Measurements from ENCODE around the gene PDIA2. TPM values are rescaled to one million over a fixed set of nuclear protein-coding genes. Genes with fewer than 3 reads are reported as not detected.

PDIA2 gene
- total RNA-seq, 1 donor from 2014 or later = not detected

DNA sequence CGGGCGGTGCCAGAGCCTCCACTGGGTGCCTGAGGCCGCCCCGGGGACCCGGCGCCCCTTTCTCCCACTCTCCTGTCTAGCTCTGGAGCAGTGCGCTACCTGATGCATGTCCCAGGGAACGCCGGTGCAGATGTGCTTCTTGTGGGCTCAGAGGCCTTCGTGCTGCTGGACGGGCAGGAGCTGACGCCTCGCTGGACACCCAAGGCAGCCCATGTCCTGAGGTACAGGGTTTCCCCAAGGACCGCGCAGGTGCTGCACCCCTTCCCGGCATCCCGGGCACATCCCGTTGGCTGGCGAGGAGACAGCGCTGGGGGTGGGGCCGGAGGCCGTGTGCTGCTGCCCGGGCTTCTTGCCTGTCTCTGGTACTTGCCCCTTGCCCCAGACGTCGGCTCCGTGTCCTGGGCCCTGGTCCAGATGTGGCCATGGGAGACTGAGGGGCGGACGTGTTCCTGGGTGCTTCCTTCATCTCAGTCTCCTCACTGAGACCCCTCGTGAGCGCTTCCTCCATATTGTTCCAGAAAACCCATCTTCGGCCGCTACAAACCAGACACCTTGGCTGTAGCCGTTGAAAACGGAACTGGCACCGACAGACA is 19.7 kb upstream of the PDIA2 start:
- intact Hi-C loops (cut with DNase I) = no loop called here
- TF ChIP-seq POLR2A (IDR thresholded peaks at IDR 0.05) = no peak
- TF ChIP-seq POLR2AphosphoS5 (IDR thresholded peaks at IDR 0.05; ENCODE audit: insufficient read depth in 1 of 2, low read depth in 1 of 2) = no peak
- TF ChIP-seq, protein P1, sequence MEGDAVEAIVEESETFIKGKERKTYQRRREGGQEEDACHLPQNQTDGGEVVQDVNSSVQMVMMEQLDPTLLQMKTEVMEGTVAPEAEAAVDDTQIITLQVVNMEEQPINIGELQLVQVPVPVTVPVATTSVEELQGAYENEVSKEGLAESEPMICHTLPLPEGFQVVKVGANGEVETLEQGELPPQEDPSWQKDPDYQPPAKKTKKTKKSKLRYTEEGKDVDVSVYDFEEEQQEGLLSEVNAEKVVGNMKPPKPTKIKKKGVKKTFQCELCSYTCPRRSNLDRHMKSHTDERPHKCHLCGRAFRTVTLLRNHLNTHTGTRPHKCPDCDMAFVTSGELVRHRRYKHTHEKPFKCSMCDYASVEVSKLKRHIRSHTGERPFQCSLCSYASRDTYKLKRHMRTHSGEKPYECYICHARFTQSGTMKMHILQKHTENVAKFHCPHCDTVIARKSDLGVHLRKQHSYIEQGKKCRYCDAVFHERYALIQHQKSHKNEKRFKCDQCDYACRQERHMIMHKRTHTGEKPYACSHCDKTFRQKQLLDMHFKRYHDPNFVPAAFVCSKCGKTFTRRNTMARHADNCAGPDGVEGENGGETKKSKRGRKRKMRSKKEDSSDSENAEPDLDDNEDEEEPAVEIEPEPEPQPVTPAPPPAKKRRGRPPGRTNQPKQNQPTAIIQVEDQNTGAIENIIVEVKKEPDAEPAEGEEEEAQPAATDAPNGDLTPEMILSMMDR (IDR thresholded peaks at IDR 0.05) = no peak

DNA sequence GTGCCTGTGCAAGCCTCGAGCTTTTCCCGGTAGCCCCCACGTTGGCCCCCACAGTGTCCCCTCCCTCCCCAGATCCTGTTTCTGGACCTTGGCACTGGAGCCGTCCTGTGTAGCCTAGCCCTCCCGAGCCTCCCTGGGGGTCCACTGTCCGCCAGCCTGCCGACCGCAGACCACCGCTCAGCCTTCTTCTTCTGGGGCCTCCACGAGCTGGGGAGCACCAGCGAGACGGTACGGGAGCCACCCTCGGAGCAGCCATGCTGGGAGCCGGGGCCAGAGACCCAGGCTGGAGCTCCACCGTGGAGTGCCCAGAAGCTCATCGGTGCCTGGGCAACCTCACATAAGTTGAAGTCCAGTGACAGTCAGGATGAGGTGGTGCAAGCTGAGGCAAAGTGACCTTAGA is 19.0 kb upstream of the PDIA2 start:
- H3K9me3 ChIP-seq = no peaks in the 10 kb centered on the region
- H3K36me3 ChIP-seq = peaks cover 0 to 45% of the 10 kb centered on the region in 2 donors
- TF ChIP-seq, protein P1 (IDR thresholded peaks at IDR 0.05) = no peak
- TF ChIP-seq POLR2A (IDR thresholded peaks at IDR 0.05) (no peak), POLR2AphosphoS5 (IDR thresholded peaks at IDR 0.05; ENCODE audit: insufficient read depth in 1 of 2, low read depth in 1 of 2) (no peak)

More for the DNA sequence above, 19.7 kb upstream of the PDIA2 start:
- Histone ChIP-seq H3K4me1 (no peaks in the 10 kb centered on the region), H3K4me3 (no peak overlapping the region), H3K27me3 (no peaks in the 10 kb centered on the region), H3K36me3 (peaks cover 0 to 45% of the 10 kb centered on the region in 2 donors), H3K9me3 (no peaks in the 10 kb centered on the region), H3K27ac (no peak overlapping the region)
- DNase-seq (ENCODE audit: extremely low spot score in 2 of 2) = no peak

DNA sequence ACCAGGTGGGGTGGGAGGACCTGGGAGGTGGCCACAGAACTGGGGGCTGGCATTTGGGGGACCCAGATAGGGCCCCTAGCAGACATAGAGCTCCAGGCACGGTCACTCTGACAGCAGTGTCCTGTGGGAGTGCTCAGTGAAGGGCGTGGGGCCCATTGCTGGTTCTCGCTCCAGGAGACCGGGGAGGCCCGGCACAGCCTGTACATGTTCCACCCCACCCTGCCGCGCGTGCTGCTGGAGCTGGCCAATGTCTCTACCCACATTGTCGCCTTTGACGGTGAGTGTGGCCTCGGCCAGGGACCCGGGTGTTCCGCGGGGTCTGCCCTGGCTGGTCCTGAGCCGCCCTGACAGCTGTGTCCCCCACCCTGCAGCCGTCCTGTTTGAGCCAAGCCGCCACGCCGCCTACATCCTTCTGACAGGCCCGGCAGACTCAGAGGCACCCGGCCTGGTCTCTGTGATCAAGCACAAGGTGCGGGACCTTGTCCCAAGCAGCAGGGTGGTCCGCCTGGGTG is 18.5 kb upstream of the PDIA2 start:
- H3K4me3 ChIP-seq = no peak overlapping the region
- intact Hi-C loops (cut with DNase I) = no loop called here

More for the DNA sequence above, 19.0 kb upstream of the PDIA2 start:
- H3K4me1 ChIP-seq = no peaks in the 10 kb centered on the region
- no peak overlapping the region for H3K27ac ChIP-seq
- H3K4me3 ChIP-seq = no peak overlapping the region
- intact Hi-C loops (cut with DNase I) = no loop called here
- H3K27me3 ChIP-seq = no peaks in the 10 kb centered on the region
- no peak for DNase-seq (ENCODE audit: extremely low spot score in 2 of 2)

DNA sequence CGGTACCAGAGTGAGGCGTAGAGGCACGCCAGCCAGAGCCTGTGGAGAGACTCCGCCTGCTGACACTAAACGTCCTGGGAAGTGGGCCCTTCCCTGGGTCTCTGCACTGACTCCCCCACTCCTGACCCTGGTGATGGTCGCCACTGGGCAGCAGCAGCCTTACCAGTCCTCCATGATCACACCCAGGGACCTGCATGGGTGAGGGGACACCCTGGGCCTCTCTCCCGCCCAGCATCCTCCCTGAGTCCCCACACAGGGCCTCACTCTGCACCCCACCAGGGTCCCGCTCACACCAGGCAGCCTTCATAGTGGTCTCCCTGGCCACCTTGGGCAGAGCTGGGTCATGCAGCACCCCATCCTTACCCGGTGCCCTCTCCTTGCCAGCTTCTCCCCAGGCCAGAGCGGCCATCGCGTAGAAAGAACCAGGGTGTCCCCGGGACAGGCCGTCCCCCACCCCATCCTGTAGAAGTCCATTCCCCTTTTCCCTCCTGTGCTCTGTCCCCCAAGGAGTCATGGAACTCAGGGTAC is 17.9 kb upstream of the PDIA2 start:
- Histone ChIP-seq H3K27ac (no peak overlapping the region), H3K36me3 (peaks cover 0 to 35% of the 10 kb centered on the region in 2 donors), H3K9me3 (no peaks in the 10 kb centered on the region), H3K4me1 (no peaks in the 10 kb centered on the region), H3K27me3 (no peaks in the 10 kb centered on the region), H3K4me3 (no peak overlapping the region)
- no peak for DNase-seq (ENCODE audit: extremely low spot score in 2 of 2)
- TF ChIP-seq POLR2AphosphoS5 (IDR thresholded peaks at IDR 0.05; ENCODE audit: insufficient read depth in 1 of 2, low read depth in 1 of 2) (no peak), POLR2A (IDR thresholded peaks at IDR 0.05) (no peak)
- TF ChIP-seq, protein P1 (IDR thresholded peaks at IDR 0.05) = no peak
- intact Hi-C loops (cut with DNase I) = no loop called here

More for the DNA sequence above, 18.5 kb upstream of the PDIA2 start:
- Histone ChIP-seq H3K9me3 (no peaks in the 10 kb centered on the region), H3K4me1 (no peaks in the 10 kb centered on the region), H3K36me3 (peaks cover 0 to 40% of the 10 kb centered on the region in 2 donors), H3K27me3 (no peaks in the 10 kb centered on the region), H3K27ac (no peak overlapping the region)
- DNase-seq (ENCODE audit: extremely low spot score in 2 of 2) = no peak
- TF ChIP-seq POLR2AphosphoS5 (IDR thresholded peaks at IDR 0.05; ENCODE audit: insufficient read depth in 1 of 2, low read depth in 1 of 2) = no peak
- TF ChIP-seq POLR2A (IDR thresholded peaks at IDR 0.05) = no peak

DNA sequence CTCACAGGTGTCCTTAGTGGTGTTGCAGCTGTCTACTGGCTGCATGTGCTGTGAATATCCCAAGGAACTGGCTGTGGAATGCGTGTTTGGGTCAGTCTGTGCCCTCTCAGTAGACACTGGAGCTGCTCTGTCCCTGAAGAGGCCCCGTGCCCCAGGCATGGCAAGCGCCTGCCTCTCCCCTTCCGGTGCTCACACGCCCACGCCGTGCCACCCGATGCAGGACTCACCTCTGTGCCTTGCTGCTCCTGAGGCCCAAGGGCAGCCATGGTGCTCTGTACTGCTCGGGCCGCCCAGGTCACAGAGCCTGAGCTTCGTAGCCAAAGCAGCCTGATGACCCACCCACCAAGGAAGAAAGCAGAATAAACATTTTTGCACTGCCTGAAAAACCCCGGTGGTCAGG is 17.3 kb upstream of the PDIA2 start:
- Histone ChIP-seq H3K9me3 (no peaks in the 10 kb centered on the region), H3K4me3 (no peak overlapping the region), H3K27me3 (no peaks in the 10 kb centered on the region), H3K4me1 (no peaks in the 10 kb centered on the region), H3K27ac (no peak overlapping the region), H3K36me3 (peaks cover 0 to 32% of the 10 kb centered on the region in 2 donors)
- no peak for DNase-seq (ENCODE audit: extremely low spot score in 2 of 2)
- intact Hi-C loops (cut with DNase I) = no loop called here
- TF ChIP-seq POLR2AphosphoS5 (IDR thresholded peaks at IDR 0.05; ENCODE audit: insufficient read depth in 1 of 2, low read depth in 1 of 2) (no peak), POLR2A (IDR thresholded peaks at IDR 0.05) (no peak)
- TF ChIP-seq, protein P1 (IDR thresholded peaks at IDR 0.05) = no peak

Measured in vagina (tissue), 2 donors.